Measurements from ENCODE around the gene MGAT4A.

DNA sequence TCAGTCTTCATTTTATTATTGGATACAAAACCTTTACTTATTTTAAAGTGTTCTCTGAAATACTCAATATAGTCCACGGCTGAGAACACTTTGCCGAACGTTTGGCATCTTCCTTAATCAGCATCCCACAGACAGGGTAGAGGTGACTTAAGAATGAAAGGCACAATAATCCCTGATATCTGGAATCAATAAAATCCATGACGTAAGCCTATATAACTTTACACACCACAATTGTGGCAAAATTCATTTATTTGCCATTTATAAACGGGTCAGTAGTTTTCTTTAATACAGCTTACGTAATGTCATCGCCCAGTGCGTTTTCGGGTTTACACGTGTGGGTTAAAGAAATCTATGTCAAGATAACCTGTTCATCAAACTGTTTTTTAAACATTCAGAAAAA, 1.3 kb downstream of the MGAT4A start:
- TF ChIP-seq BCL11A (IDR thresholded peaks at IDR 0.05; ENCODE audit: low read depth, low read length) (no peak), EZH2 (IDR thresholded peaks at IDR 0.05; ENCODE audit: borderline replicate concordance, control insufficient read depth, low read depth, low read length) (no peak), BACH1 (IDR thresholded peaks at IDR 0.05; ENCODE audit: borderline replicate concordance) (no peak), NBN (IDR thresholded peaks at IDR 0.05) (no peak), EP300 (IDR thresholded peaks at IDR 0.05; ENCODE audit: borderline replicate concordance in 1 of 2, control insufficient read depth in 1 of 2, low read depth in 2 of 2, low read length in 2 of 2) (no peak), POLR2AphosphoS2 (IDR thresholded peaks at IDR 0.05; ENCODE audit: low read depth, low read length) (no peak), RCOR1 (conservative IDR thresholded peaks at IDR 0.05; ENCODE audit: low read depth, low read length) (no peak), ZNF274 (IDR thresholded peaks at IDR 0.05; ENCODE audit: insufficient read depth, insufficient read length) (no peak)
- TF ChIP-seq, protein P1, sequence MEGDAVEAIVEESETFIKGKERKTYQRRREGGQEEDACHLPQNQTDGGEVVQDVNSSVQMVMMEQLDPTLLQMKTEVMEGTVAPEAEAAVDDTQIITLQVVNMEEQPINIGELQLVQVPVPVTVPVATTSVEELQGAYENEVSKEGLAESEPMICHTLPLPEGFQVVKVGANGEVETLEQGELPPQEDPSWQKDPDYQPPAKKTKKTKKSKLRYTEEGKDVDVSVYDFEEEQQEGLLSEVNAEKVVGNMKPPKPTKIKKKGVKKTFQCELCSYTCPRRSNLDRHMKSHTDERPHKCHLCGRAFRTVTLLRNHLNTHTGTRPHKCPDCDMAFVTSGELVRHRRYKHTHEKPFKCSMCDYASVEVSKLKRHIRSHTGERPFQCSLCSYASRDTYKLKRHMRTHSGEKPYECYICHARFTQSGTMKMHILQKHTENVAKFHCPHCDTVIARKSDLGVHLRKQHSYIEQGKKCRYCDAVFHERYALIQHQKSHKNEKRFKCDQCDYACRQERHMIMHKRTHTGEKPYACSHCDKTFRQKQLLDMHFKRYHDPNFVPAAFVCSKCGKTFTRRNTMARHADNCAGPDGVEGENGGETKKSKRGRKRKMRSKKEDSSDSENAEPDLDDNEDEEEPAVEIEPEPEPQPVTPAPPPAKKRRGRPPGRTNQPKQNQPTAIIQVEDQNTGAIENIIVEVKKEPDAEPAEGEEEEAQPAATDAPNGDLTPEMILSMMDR (IDR thresholded peaks at IDR 0.05 in 2 of 3, conservative IDR thresholded peaks at IDR 0.05 in 1 of 3; ENCODE audit: control insufficient read depth in 2 of 3, extremely low read depth in 1 of 3, insufficient read depth in 1 of 3, low read depth in 3 of 3, low read length in 3 of 3), result no peak
- TF ChIP-seq, protein P2, sequence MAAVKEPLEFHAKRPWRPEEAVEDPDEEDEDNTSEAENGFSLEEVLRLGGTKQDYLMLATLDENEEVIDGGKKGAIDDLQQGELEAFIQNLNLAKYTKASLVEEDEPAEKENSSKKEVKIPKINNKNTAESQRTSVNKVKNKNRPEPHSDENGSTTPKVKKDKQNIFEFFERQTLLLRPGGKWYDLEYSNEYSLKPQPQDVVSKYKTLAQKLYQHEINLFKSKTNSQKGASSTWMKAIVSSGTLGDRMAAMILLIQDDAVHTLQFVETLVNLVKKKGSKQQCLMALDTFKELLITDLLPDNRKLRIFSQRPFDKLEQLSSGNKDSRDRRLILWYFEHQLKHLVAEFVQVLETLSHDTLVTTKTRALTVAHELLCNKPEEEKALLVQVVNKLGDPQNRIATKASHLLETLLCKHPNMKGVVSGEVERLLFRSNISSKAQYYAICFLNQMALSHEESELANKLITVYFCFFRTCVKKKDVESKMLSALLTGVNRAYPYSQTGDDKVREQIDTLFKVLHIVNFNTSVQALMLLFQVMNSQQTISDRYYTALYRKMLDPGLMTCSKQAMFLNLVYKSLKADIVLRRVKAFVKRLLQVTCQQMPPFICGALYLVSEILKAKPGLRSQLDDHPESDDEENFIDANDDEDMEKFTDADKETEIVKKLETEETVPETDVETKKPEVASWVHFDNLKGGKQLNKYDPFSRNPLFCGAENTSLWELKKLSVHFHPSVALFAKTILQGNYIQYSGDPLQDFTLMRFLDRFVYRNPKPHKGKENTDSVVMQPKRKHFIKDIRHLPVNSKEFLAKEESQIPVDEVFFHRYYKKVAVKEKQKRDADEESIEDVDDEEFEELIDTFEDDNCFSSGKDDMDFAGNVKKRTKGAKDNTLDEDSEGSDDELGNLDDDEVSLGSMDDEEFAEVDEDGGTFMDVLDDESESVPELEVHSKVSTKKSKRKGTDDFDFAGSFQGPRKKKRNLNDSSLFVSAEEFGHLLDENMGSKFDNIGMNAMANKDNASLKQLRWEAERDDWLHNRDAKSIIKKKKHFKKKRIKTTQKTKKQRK (IDR thresholded peaks at IDR 0.05; ENCODE audit: low read depth, low read length), result no peak

Data from GM12878 (cell line).